Bronchial epithelial cell (primary cell): ENCODE results near the gene ARPC4. TPM values are rescaled to one million over a fixed set of nuclear protein-coding genes. Genes with fewer than 3 reads are reported as not detected.

Experiments used
- DNase-seq: peaks from one replicate; pipeline ENCODE4 v3.0.0-alpha.2; 2010; ENCODE audit warnings: low read depth
- FAIRE-seq: peaks from 2 replicates; lab custom pipeline; 2011; peaks lifted over from hg19 to GRCh38; lab: Jason Lieb, UNC
- H3K27me3 ChIP-seq: 2 replicates; pipeline ENCODE4 v1.5.1; 2011; ENCODE audit warnings: low read length; ENCODE audit not compliant: control insufficient read depth, insufficient read depth
- H3K36me3 ChIP-seq: 2 replicates; pipeline ENCODE4 v1.5.1; 2011; ENCODE audit warnings: low read length; ENCODE audit not compliant: control insufficient read depth, insufficient read depth
- H3K4me3 ChIP-seq: 2 replicates; pipeline ENCODE4 v1.5.1; 2011; ENCODE audit warnings: mild to moderate bottlenecking, low read depth, low read length, control low read depth
- total RNA-seq: library from RNA; depleted of rRNA; stranded (reverse); fragments of >200 nt; gene quantifications from 2 replicates; pipeline ENCODE4 v1.2.1, GENCODE V29; 2014
- TF ChIP-seq, protein P1 (sequence below): IDR thresholded peaks from 2 replicates; pipeline ENCODE4 v1.5.1; 2011; ENCODE audit warnings: mild to moderate bottlenecking, moderate library complexity, low read length, control low read depth, inconsistent platforms; ENCODE audit not compliant: insufficient read depth, severe bottlenecking

ARPC4 gene
- total RNA-seq, 1 donor from 2014 or later = 192 TPM

DNA sequence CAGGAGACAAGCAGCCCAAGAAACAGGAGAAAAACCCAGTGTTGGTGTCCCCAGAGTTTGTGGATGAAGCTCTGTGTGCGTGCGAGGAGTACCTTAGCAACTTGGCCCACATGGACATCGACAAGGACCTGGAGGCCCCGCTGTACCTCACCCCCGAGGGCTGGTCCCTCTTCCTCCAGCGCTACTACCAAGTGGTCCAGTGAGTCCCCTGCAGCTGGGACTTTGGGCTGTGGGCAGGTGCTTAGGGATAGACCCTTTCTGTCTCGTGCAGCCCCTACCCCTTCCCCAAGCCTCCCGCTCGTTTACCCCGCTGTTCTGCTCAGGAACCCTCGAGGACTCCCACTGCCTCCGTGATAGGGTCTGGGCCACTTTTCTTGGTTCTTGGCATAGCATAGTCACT, 27.7 kb downstream of the ARPC4 start:
- TF ChIP-seq, protein P1, sequence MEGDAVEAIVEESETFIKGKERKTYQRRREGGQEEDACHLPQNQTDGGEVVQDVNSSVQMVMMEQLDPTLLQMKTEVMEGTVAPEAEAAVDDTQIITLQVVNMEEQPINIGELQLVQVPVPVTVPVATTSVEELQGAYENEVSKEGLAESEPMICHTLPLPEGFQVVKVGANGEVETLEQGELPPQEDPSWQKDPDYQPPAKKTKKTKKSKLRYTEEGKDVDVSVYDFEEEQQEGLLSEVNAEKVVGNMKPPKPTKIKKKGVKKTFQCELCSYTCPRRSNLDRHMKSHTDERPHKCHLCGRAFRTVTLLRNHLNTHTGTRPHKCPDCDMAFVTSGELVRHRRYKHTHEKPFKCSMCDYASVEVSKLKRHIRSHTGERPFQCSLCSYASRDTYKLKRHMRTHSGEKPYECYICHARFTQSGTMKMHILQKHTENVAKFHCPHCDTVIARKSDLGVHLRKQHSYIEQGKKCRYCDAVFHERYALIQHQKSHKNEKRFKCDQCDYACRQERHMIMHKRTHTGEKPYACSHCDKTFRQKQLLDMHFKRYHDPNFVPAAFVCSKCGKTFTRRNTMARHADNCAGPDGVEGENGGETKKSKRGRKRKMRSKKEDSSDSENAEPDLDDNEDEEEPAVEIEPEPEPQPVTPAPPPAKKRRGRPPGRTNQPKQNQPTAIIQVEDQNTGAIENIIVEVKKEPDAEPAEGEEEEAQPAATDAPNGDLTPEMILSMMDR = no peak
- H3K27me3 ChIP-seq = no peaks in the 10 kb centered on the region
- H3K36me3 ChIP-seq = peaks cover 2% of the 10 kb centered on the region
- FAIRE-seq = no peak
- H3K4me3 ChIP-seq = no peak overlapping the region
- no peak for DNase-seq

DNA sequence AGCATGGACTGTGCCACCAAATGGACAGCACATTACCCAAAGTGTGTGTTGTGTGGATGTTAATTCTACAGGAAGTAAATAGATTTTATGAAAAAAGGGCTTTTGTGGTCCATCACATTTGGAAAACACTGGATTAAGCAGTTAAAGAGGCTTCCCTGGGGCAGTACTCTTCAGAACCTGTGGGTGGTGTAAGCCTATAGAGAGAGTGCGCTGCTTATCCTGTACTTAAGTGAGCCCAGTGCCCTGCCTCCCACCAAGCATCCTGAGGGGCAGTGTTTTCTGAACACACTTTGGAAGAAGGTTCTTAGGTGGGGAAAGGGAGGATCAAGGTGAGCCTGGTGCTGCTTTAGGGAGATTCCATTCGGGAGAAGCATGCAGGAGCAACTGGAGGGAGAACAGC, 28.1 kb downstream of the ARPC4 start:
- TF ChIP-seq, protein P1 = peak; percentile 36
- FAIRE-seq (no peak), DNase-seq (peak; percentile 18)
- Histone ChIP-seq H3K27me3 (no peaks in the 10 kb centered on the region), H3K36me3 (peaks cover 2% of the 10 kb centered on the region), H3K4me3 (no peak overlapping the region)

DNA sequence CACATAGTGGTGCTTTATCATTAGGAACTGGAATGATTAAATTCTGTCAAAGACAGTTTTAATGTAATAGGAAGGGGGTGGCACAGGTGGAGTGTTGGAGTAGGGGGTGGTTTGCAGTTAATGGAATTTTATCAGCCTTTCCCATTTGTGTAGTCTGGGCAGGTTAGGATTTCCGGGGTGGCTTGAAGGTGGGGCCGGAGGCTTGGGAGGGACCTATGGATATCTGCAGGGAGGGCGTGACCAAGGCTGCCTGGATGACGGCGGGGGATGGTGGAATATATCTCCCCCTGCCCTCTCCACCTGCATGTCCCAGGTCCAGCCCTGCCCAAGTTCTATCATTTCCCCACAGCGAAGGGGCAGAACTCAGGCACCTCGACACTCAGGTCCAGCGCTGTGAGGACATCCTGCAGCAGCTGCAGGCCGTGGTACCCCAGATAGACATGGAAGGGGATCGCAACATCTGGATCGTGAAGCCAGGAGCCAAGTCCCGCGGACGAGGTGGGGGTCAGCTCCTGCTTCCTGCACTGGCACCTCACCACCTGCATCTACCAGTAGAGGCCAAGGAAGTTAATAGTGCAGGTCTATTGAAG, 32.7 kb downstream of the ARPC4 start:
- DNase-seq (no peak), FAIRE-seq (no peak)
- TF ChIP-seq, protein P1 = no peak

DNA sequence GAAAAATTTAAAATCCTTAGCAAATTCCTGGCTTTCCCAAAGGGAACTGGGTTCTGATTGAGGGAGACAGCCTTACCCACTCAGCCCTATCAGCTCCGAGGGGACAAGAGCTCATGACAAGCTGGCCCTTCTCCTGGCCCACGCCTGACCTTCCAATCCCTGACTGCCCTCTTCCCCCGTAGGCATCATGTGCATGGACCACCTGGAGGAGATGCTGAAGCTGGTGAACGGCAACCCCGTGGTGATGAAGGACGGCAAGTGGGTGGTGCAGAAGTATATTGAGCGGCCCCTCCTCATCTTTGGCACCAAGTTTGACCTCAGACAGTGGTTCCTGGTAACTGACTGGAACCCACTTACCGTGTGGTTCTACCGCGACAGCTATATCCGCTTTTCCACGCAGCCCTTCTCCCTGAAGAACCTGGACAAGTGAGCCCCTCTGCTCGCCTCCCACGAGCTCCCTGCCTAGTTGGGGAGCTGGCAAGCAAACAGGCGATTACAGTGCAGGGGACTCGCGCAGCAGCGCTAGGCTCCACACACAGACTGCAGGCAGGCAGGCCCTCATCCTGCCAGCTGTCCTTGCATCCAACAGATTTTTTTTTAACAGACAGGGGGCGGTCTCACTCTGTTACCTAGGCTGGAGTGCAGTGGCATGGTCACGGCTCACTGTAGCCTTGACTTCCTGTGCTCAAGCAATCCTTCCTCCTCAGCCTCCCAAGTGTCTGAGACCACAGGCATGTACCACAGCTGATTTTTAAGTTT, 34.1 kb downstream of the ARPC4 start:
- DNase-seq (peak; percentile 20), FAIRE-seq (no peak)
- Histone ChIP-seq H3K4me3 (no peak overlapping the region), H3K27me3 (no peaks in the 10 kb centered on the region), H3K36me3 (peaks cover 5% of the 10 kb centered on the region)
- TF ChIP-seq, protein P1 = peak; percentile 34

More for the DNA sequence above, 32.7 kb downstream of the ARPC4 start:
- Histone ChIP-seq H3K4me3 (no peak overlapping the region), H3K27me3 (no peaks in the 10 kb centered on the region), H3K36me3 (peaks cover 5% of the 10 kb centered on the region)

DNA sequence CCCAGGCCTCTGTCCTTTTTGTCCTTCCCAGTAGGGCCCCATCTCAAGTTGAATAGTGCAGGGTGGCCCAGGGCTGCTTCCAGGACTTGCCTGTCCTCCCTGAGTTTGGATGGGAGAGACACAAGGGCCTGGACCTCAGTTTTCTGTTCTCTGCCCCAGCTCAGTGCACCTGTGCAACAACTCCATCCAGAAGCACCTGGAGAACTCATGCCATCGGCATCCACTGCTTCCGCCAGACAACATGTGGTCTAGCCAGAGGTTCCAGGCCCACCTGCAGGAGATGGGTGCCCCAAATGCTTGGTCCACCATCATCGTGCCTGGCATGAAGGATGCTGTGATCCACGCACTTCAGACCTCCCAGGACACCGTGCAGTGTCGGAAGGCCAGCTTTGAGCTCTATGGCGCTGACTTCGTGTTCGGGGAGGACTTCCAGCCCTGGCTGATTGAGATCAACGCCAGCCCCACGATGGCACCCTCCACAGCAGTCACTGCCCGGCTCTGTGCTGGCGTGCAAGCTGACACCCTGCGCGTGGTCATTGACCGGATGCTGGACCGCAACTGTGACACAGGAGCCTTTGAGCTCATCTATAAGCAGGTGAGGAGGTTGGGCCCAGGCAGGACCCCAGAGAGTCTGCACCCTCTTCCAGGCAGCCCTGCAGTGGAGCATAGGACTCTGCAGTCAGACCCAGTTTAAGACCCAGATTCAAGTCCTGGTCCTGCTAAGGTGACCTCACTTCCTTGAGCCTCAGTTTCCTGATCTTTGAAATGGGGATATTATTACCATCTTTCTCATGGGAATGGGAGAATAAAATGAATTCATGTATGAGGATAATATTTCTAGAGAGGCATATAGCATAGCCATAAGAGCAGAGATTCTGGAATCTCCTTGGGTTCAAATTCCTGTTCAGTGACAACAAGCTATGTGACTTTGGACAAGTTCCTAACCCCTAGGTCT, 36.2 kb downstream of the ARPC4 start:
- Histone ChIP-seq H3K27me3 (no peaks in the 10 kb centered on the region), H3K4me3 (no peak overlapping the region), H3K36me3 (peaks cover 10% of the 10 kb centered on the region)
- FAIRE-seq (no peak), DNase-seq (no peak)
- TF ChIP-seq, protein P1 = no peak
